Measurements from ENCODE around the gene IFI16.
"Not testable (repeated sequence)": the region's sequence is repeated elsewhere in the genome, so short reads cannot be mapped to it uniquely, and the experiment has no call there.

The IFI16 gene

DNA sequence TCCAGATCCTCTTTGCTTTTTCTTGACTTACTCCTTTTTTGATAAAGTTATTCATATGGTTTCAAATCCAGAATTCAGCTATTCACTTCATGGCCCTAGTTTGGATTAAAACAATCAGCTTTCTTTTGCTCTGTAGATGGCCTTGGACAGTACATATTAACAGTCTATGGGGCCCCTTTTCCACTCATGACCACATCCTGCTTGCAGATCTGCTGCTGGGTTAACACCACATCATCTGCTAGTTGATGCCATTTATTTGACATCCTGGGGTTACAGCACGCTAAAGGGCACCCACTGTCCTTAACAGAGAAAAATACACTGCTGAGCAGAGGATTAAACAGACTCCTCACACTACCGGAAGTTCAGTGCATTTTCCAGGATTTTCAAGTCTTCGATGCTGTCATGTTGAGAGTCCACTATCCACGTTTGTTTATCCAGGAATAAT, 941 bp upstream of the IFI16 start:
- DNase-seq = no peak

DNA sequence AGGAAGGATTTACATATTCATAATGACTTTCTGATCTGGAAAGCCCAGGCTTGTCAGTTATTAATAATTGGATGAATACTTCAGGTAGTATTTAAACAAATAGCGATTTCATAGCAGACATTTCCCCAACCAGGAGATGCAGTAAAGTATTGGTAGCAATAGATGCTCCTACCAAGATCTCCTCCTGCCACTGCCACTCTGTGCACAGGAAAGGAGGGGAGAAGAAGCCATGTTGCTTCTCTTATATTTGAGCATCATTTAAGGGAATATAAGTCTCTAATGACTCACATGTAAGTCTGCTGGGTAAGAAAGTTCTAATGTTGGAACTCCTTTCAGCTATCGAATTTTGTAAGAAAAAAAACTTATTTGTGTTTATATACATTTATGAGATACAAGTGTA, 420 bp upstream of the IFI16 start:
- DNase-seq = no peak

DNA sequence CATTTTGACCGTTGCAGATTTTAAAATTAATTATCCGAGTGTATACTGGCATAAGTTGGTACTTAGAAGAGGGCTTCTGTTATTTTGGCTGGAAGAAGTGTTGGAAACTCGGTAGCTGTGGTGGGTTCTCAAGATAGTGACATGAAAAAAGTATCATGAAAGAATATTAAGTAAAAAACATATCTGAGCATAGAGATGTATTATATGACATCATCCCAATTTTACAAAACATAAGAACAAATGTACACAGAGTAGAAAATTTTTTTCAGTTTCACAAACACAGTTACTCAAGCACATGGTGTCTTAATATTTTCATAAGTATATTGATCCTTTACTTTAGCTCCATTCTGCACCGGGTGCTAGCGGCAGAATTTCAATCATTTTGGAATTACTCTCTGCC, 684 bp downstream of the IFI16 start:
- DNase-seq = no peak

DNA sequence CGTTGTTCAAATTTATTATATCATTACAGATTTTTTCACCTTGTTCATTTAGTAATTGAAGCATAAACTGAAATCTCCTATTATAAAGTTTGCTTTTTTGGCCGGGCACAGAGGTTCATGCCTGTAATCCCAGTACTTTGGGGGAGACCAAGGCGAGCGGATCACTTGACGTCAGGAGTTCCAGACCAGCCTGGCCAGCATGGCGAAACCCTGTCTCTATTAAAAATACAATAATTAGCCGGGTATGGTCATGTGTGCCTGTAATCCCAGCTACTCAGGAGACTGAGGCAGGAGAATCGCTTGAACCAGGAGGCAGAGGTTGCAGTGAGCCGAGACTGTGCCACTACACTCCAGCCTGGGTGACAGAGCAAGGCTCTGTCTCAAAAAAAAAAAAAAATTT, 1.3 kb downstream of the IFI16 start:
- DNase-seq = not testable (repeated sequence)

DNA sequence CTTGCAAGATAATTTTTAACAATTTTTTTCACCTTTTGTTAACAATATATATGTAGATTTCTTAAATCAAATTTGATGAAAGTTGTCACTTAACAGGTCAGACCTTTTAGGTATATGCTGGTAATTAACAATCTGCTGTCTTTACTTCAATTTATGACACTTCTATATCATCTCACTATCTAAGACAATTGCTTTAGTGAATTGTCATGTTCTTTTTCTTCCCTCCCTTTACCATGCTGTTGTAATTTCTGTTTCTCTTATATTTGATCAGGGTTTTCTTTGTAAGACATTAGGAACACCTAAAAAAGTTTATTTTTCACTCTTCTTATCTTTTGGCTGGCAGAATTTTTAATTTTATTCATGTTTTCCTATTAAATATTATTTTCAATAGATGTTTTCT, 2.0 kb downstream of the IFI16 start:
- DNase-seq = no peak

DNA sequence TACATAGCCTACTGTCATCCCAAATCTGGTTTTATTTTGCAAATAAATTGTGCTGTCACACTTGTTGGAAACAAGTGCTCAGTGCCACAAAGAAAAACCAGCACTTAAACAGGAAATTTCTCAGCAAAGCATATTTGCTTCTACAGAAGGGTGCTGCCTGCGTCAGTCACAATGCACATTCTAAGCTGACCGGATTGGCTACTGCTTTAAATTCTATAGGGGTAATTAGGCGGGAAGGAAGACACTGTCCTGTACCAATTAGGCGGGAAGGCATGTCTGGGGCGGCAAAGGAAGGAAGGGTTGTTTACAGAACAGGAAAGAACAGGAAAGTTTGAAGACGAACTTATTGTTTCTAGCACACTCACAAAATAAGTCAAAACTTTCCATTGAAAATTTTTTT, 2.8 kb downstream of the IFI16 start:
- DNase-seq = no peak

DNA sequence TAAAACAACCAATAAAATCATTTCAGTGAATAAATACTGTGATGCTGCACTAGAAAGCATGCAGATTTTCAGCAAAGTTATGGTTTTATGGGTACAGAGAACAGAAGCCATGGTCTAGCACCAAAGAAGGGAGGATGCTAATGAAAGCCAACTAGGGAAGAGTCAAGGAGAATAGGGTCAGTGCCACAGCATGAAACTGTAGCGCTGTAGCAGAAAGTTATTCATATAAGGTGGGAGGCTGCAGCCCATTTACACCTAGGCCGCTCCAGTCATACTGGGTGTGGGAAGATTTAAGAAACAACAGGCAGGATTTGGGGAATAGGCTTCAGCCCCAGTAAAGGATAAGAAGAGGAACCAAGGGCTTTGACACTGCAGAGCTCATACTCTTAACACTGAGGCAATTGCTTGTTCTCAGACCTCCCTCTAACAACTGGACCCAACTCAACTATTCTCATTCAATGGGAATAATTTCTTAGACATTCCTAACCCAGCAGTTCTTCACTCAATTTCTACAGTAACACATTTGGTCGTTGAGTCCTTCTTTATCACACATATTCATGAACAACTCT, 4.4 kb downstream of the IFI16 start:
- no peak for DNase-seq

DNA sequence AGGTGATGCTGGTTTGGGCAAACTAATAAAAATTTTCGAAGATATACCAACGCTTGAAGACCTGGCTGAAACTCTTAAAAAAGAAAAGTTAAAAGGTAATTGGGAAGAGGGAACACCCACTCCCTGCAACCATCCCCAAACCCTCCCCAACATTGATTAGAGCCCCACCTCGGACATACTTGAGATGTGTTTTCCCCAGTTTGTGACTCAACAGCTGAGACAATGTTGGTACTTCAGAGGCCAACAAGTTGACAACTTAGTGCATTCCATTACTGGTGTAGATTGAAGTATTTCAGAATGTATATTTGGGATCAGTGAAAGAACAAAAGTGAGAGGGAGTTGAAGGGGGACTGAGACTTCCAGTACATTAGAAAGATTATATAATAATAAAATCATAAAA, 5.1 kb downstream of the IFI16 start:
- DNase-seq = no peak

DNA sequence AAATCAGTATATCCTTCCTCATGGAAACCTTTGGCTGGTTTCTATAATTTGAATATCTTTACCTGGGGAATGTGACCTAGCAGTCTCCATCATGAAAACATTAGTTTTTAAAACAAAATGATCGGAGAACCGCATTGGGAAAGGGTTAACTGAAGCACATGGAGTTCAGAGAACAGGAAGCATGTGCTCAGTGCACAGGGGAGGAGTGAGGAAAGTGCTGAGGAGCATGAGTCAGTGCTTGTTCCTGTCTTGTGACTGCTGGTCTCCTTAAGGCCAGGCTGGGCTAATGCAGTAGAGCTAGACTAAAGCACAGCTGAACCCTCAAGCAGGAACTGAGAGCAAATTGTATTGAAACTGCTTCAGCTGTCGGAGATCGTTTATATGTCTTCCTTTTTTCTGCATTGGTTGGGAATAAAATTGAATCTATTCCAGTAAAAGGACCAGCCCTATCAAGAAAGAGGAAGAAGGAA, 5.8 kb downstream of the IFI16 start:
- DNase-seq = no peak

DNA sequence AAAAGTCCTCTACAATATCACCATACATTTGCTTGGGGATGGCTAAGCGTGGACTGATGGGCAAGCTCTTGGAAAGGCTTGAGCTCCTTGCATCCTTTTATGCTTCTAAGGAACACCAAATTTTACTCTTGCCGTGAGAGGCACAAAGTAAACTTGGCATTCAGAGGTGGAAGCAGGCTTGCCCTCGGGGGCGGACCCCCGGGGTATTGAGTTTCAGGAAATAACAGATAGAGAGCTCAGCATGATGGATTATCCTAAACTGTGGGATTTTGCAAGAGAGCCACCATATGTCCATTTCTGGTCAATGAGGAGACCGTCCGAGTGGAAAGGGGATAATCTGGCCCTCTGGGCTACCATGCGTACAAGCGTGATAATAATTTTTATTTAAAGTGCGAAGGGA, 14.0 kb downstream of the IFI16 start:
- DNase-seq = no peak

DNA sequence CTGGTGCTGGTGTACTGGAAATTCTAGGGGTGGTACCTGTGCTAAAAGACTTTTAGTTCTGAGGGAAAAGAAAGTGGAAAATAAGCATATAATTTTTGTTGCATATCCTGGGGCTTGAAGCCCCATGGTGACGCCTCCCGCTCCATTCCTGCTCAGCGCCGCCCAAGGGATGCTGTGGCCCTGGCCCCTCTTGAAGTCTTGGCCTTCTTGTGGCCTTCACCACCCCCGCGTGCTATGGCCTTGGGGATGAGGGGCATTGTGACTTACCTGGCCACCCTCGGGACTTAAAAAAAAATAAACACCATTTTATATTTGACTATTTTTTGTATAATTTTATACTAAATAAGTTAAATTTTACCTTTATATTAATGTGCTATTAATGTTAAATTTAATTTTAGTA, 15.3 kb downstream of the IFI16 start:
- DNase-seq = no peak

DNA sequence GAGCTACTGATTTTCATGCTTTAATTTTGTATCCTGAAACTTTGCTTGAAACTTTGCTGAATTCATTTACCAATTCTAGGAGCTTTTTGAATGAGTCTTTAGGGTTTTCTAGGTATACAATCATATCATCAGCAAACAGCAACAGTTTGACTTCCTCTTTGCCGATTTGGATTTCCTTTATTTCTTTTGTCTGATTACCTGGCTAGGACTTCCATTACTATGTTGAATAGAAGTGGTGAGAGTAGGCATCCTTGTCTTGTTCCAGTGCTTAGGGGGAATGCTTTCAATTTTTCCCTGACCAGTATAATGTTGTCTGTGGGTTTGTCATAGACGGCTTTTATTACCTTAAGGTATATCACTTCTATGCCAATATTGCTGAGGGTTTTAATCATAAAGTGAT, 17.1 kb downstream of the IFI16 start:
- not testable (repeated sequence) for DNase-seq

DNA sequence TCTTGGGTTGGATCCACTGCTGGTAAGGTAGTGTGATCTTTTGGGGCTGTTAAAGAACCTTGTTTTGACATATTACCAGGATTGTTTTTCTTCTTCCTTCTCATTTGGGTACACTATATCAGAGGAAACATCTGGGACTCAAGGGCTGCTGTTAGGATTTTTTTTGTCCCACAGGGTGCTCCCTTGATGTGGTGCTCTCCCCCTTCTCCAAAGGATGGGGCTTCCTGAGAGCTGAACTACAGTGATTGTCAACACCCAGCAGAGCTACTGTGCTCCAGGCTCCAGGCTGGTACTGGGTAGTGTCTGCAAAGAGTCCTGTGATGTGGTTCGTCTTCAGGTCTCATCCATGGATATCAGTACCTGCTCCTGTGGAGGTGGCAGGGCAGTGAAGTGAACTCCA, 20.6 kb downstream of the IFI16 start:
- no peak for DNase-seq

DNA sequence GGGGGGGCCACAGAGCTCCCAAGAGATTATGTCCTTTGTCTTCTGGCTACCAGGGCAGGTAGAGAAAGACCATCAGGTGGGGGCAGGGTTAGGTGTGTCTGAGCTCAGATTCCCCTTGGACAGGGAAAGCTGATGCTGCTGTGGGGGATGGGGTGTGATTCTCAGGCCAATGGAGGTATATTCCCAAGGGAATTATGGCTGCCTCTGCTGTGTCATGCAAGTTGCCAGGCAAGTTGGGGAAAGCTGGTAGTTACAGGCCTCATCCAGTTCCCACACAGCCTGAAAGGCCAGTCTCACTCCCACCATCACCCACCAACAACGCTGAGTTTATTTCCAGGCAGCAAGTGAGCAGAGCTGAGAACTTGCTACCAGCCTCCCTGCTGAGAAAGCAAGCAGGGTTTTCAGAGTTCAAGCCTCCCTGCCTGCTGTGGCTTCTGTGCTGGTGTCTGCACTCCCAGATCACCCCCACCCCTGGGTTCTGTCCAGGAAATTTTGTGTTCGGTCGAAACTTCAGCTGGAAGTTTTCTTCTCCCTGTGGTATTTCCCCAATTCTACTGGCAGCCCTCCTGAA, 21.3 kb downstream of the IFI16 start:
- no peak for DNase-seq

DNA sequence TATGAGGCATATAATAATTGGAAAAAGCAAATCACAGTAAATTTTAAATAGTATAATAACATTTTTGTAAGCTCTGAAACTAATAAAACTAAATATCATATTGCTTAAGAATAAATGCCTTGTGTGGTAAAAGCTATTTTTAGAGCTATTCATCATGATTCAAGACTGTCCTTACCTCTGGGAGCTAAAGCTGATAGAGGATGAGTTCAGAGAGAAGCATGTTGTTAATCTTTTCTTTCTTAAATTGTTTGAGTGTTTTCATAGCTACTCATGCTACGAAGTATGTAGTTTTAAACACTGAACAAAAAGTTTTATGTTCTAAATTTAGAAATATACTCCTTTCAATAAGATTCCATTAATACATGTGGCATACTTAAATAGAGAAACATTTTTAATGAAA, 30.5 kb downstream of the IFI16 start:
- DNase-seq = no peak

DNA sequence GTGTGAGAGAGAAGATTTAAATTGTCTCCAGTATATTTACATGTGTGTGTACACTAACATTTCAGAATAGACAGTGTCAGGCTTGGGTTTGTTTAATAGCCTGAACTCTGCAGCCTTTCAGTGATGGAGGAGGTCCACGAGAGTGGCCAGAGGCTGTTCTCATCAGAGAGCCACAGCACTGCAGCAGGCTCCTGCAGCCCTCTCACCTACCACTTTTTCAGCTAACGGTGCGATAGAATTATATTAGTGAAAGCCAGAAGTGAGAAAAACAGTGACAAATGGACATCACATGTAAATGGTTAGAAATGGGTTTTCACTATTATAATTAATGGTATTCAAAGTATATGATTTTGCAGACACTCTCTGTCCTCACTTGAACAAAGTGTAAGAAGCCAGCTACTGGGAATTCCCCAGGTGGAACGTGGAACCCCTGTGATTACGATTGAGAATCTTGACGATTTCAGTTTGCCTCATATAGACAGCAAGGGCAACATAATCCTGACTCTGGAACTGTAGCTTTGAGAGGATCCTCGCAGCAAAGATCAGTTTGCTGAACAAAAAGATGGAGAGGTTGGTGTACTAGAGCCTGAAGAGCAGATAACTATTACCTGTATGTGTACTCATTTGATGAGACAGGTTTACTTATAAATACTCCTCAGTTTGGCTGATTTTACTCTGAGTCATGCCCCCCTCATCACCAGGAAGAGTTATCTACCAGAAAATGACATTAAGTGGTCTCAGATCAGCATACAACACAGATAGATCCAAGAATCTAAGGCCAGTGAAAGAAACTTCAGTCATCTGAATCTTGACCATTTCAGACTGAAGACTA, 31.4 kb downstream of the IFI16 start:
- DNase-seq = no peak

DNA sequence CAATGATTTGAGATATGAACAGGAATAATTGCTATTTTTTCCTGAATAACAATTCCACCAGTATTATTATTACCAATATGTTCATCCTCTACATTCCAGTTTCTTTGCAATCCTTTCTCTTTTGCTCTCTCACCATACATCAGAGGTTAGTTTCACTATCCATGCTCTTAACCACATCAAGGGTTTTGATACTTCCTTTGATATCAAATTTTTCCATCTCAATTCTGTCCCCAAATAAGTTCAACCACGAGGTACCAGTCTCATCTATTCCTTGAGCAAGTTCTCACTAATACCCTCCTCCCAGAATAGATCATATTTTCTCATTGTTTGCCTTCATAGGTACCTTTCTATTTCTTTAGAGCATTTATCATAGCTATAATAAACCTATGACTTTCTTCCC, 36.8 kb downstream of the IFI16 start:
- DNase-seq = not testable (repeated sequence)

DNA sequence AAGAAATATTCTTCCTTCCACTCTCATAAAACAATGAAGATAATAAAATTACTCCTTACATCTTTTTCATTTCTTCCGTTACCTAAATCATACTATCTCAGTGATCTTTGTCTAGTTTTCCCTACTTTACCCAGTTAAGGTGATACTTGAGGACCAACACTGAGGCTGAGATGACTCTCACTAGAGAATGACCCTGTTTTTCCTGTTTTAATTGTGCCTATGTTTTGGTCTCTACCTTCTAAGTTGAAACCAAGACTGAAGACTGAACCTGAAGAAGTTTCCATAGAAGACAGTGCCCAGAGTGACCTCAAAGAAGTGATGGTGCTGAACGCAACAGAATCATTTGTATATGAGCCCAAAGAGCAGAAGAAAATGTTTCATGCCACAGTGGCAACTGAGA, 41.7 kb downstream of the IFI16 start:
- no peak for DNase-seq

DNA sequence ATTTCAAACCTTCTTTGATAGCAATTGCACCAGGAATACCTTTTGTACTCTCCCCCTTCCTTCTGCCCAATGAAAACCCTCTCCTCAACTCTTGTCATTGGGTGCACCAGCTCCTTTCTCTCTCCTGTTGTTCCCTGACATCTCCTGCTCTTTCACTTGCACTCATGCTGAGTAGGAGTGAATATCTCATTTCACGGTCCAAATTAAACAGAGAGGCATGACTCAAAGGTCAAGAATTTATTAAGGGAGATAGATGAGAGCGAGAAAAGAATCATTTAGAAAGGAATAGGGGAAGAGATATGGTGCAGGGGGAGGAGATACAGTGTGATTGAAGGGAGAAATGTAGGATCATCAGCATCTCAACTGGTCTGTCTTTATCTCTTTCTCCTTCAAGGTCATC, 44.7 kb downstream of the IFI16 start:
- DNase-seq = no peak

DNA sequence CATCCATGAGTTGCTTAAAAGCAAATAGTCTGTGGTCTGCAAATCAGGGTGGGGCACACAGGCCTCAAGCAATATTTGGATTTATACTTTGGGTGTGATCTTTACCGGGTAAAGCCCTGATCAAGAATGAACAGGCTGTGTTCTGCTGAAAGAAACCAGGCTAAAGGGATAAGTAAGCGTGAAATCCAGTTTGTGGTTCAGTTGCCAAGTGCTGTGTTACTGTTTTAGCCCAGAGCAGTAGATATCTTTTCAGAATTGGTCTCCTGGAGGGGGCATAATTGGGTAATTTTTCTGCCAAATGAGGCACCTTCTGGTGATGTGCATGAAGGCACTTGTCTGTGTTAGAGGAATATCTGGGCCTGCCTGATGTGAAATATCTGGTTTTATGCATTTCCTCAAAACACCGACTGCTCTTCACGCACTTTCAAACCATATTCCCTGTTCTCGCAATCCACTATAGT, 45.5 kb downstream of the IFI16 start:
- no peak for DNase-seq

DNA sequence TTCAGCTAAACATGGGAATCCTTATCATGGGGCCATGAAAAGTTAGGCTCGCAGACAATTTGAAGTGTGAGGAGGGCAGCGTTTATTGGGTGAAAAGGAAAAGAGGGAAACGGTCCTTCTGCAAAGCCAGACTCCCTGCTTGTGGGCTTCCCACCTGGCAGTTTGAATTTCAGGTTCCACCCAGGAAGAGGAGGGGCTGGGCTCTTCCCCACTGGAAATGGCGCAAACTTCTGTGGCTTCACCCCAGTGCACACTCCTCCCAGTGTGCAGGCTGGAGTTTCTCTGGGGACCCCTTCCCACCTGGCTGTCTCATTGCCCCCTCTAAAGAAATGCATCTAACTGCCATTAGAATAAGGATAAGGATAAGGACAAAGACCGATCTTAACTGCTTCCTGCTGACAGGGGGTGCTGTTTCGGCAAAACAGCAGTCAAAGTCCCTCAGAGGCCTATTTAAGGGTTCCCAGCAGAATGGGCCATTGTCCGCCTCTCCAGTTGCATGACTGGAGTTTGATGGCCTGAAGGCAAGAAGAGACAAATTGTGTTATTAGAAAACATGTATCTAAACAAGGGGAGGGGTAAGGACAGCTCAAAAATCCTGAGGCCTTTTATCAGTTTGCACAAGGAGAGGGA, 46.5 kb downstream of the IFI16 start:
- DNase-seq = no peak

DNA sequence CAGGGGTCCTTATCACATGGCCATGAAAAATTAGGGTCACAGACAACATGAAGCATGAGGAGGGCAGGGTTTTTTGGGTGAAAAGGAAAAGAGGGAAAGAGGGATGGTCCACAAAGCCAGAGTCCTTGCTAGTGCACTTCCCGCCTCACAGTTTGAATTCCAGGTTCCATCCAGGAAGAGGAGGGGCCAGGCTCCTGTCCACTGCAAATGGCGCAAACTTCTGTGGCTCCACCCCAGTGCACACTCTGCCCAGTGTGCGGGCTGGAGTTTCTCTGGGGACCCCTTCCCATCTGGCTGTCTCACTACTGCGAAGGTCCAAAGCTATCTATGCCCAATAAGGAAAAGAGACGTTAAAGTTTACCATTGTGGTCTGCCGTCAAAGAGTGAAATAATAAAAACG, 49.0 kb downstream of the IFI16 start:
- no peak for DNase-seq

DNA sequence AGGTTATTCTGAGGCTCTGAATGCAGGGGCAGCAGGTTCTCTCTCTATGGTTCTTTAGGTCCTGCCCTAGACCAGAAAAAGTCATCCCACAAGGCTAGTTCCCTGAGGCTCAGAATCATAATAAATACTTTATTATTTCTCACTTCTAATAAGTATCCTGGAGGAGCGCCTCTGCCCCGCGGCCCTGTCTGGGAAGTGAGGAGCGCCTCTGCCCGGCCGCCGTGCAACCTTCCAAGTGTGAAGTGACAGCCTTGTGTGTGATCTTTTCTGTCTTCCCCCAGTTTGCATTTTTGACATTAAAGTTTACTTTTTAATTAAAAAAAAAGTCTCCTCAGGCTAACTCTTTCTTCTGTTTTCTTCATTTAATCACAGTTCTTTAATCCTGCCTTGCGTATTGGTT, 55.4 kb downstream of the IFI16 start:
- DNase-seq = no peak

DNA sequence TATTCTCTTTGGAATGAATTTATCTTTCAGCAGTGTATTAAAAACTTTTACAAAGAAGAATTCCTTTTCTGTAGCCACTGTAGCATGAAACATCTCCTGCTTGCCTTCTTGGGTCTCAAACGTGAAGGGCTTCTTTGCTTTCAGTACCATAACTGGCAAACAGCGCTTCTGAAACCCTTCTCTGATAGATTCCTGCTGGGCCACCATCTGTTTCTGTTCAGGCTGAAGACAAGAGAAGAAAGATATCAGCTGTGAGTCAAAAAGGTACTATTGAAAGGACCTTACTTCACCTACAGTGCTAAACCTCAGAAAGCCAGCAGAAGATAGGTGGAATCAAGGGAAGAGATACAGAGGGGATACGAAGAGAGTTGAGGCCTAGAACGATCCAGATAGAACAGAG, 56.4 kb downstream of the IFI16 start:
- no peak for DNase-seq

Measured in DMS 273 treated with DMSO at 0.1 percent for 48 hours (cell line).